HUES48 (cell line): ENCODE data around the gene BCAS3.

Source experiments
- H3K27ac ChIP-seq: one replicate; pipeline ENCODE4 v1.7.0; 2013; ENCODE audit warnings: low read depth, low read length, inconsistent platforms
- H3K27me3 ChIP-seq: 2 replicates; pipeline ENCODE4 v1.6.1; 2013; ENCODE audit warnings: mild to moderate bottlenecking, low read length; ENCODE audit not compliant: control insufficient read depth, insufficient read depth
- H3K36me3 ChIP-seq: 2 replicates; pipeline ENCODE4 v1.6.1; 2013; ENCODE audit warnings: low read length; ENCODE audit not compliant: control insufficient read depth, insufficient read depth
- H3K4me1 ChIP-seq: 2 replicates; pipeline ENCODE4 v1.6.1; 2013; ENCODE audit warnings: mild to moderate bottlenecking, low read length; ENCODE audit not compliant: control insufficient read depth, insufficient read depth
- H3K4me3 ChIP-seq: 2 replicates; pipeline ENCODE4 v1.5.1; 2013; ENCODE audit warnings: mild to moderate bottlenecking, low read depth, low read length
- H3K9ac ChIP-seq: 2 replicates; pipeline ENCODE4 v1.6.1; 2013; ENCODE audit warnings: mild to moderate bottlenecking, low read depth, low read length, moderate library complexity
- H3K9me3 ChIP-seq: 2 replicates; pipeline ENCODE4 v1.6.1; 2013; ENCODE audit warnings: low read length; ENCODE audit not compliant: control insufficient read depth, insufficient read depth

The BCAS3 gene

DNA sequence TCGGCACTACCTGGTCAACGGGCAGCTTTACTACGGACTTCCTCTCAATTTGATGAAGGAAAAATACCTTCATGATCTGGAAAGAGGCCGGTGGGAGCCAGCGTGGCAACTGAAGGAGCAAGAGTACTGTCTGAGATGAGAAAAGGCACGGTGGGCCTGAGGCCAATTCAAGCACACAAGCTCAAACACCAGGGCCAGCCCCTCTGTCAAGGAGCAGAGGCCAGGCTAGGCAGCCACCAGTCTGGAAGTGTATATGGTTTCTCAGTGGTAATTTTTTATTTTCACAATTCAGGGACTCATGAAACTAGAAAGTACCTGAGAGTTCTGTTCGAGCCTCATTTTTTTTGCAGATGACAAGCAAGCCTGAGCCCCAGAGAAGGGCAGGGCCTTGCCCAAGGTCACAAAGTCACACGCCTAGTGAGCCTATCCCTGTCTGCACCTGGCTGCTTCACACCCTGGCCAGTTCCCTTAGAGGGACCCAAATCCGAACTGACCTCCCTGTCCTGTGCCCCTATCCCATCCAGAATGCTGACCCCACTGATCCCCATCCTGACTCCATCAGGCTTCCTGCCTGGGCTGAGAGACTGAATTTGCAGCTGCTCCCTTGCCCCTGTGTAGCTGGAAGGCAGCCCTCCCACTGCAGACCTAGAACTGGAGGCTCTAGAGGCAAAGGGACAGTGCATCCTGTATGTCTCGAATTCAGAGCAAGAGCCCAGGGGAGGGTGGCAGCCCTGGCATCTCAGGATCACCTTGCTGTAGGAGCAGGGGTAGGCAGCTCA is 717.2 kb downstream of the BCAS3 start:
- Histone ChIP-seq H3K27me3 (peaks cover 85% of the 10 kb centered on the region), H3K9ac (no peak overlapping the region), H3K27ac (no peak overlapping the region), H3K4me3 (no peak overlapping the region), H3K4me1 (peaks cover 10% of the 10 kb centered on the region; the same call in 1 of the 2 replicates), H3K9me3 (no peaks in the 10 kb centered on the region), H3K36me3 (no peaks in the 10 kb centered on the region)

DNA sequence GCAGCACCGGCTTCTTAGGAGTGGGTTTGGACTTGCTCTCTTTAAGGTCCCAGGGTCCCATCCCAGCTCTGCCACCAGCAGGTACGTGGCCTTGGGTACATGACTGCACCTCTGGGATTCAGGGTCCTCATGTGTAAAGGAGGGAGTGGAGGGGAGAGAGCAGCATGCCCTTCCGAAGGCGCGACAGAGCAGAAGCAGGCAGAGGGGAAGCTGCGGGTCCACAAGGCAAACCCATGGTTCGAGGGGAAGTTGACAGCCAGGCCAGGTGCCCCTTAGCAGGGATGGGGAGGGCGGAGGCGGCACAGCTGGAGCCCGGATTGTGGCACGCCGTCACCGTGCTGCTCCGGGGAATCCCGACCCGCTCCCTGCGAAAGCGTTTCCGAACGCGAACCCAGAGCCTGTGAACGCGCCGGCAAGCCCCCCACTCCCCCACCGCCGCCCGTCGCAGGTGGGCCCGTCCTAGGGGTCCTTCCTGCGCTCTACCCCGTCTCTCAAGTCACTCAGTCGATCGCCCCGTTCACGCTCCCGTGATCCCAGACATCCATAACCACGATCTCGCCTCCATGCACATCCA is 717.8 kb downstream of the BCAS3 start:
- H3K27me3 ChIP-seq, result peaks cover 92% of the 10 kb centered on the region
- H3K27ac ChIP-seq, result no peak overlapping the region
- H3K9me3 ChIP-seq, result no peaks in the 10 kb centered on the region
- no peak overlapping the region for H3K9ac ChIP-seq
- peak overlapping the region; percentile 34 for H3K4me3 ChIP-seq
- no peaks in the 10 kb centered on the region for H3K36me3 ChIP-seq
- peaks cover 8% of the 10 kb centered on the region; the same call in 1 of the 2 replicates for H3K4me1 ChIP-seq

DNA sequence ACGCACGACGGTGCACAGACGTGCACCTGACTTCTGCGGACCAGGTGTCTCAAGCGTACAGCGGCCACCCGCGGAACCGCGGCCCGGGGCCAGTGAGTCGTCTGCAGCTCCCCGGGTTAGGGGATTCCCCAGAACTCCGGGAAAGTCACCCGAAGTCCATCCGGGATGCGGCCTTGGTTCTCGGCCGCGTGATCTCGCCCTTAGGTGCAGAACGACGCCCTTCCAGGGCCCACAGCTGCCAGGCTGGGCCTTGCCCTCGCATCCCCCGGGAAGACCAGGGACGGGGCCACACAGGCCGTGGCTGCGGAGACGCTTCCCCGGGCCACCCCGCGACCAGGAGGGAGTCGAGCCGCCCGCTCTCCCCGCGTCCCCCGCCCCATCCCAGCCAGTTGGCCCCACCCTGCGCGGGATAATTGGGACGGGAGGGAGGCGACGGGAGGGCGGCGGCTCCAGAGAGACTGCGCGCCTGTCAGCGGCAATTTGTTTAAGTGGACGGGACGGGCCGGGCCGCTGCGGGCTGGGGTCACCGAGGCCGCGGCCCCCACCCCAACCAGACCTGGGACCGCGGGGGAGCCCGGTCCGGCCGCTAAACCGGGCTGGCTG is 718.4 kb downstream of the BCAS3 start:
- Histone ChIP-seq H3K27me3 (peaks cover 93% of the 10 kb centered on the region), H3K36me3 (no peaks in the 10 kb centered on the region), H3K4me3 (peak overlapping the region; percentile 34), H3K4me1 (peaks cover 8% of the 10 kb centered on the region; the same call in 1 of the 2 replicates), H3K9ac (no peak overlapping the region), H3K27ac (no peak overlapping the region), H3K9me3 (no peaks in the 10 kb centered on the region)

DNA sequence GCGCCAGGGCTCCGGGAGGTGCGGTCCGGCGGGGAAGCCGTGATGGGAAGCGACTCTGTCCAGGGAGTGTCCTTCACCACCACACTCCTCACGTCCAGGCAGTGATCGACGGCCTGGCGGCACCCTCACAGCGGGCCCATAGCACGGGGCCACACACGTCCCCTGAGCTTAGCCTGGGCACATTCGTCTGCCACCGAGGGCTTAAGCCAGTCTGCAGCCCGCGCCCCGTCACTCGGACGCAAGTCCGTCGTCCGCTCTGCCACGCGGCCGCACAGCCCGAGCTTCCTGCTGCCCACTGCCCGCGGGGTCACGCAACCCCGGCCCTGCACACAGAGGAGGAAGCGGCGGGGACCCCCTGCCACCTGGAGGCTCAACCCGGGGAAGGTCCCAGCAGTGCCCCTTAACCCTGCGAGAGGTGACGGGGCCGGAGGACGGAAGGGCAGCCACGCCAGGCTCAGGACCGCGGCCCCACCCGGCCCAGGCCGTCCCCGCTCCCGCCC is 719.0 kb downstream of the BCAS3 start:
- H3K9me3 ChIP-seq, result no peaks in the 10 kb centered on the region
- H3K27me3 ChIP-seq, result peaks cover 93% of the 10 kb centered on the region
- no peak overlapping the region for H3K9ac ChIP-seq
- H3K36me3 ChIP-seq, result no peaks in the 10 kb centered on the region
- no peak overlapping the region for H3K27ac ChIP-seq
- H3K4me3 ChIP-seq, result peak overlapping the region; percentile 30; the same call in 1 of the 2 replicates
- H3K4me1 ChIP-seq, result peaks cover 8% of the 10 kb centered on the region; the same call in 1 of the 2 replicates

DNA sequence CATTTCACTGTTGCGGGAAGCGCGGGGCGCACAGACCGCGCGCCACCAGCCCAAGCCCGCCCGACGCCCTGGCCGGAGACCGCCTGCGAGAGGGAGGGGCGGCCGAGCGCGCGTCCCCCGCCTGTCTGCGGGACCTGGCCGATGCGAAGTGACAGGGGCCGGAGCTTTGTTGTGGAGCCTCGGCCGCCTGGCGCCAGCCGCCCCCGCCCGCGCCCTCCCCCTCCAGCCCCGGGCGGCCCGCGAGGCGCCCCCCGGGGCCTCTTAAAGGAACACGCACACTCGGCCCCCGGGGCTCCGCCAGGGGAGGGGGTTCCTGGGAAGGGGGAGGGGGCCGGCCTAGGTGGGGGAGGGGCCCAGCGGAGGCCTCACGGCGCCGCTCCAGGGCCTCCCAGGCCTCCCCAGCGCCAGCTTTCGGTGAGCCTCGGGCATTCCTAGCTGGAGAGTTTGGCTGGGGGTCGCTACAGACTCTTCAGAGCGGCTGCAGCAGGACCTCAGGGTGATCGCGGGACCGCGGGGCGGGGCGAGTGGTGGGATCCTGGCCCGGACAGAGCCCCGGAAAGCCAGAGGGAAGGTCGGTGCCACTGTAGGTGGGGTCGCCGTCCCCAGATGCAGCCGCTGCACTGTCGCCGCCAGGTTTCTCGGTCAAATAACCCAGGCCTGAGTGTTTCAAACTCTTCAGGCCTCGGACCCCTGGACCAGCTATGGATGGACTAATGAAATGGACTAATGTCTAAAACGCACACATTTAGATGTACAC is 719.6 kb downstream of the BCAS3 start:
- Histone ChIP-seq H3K36me3 (no peaks in the 10 kb centered on the region), H3K9me3 (no peaks in the 10 kb centered on the region), H3K4me3 (peak overlapping the region; percentile 32; the same call in 1 of the 2 replicates), H3K9ac (no peak overlapping the region), H3K4me1 (peaks cover 8% of the 10 kb centered on the region; the same call in 1 of the 2 replicates), H3K27me3 (peaks cover 99% of the 10 kb centered on the region), H3K27ac (no peak overlapping the region)

DNA sequence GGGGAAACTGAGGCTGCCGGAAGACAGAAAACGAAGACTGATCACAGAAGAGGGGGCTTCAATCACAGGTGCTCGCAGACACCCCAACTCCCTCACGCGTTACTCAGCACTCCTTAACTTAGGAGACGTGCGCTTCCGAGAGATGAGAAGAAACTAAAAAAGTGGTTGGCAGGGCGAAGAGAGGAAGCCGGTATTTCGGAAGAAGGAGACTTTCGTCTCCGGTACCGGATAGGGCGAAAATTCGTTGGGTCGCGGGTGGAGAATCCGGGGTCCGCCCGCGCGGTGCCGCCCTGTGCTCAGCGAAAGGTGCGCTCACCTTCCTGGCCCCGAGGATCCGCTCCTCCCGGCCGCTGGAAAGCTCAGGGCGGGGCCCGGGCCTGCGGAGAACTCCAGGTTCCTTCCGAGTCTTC is 721.1 kb downstream of the BCAS3 start:
- Histone ChIP-seq H3K27me3 (peaks cover 100% of the 10 kb centered on the region), H3K4me3 (peak overlapping the region; percentile 48; the same call in 1 of the 2 replicates), H3K4me1 (peaks cover 11% of the 10 kb centered on the region; the same call in 1 of the 2 replicates), H3K9ac (no peak overlapping the region), H3K9me3 (no peaks in the 10 kb centered on the region), H3K27ac (no peak overlapping the region), H3K36me3 (no peaks in the 10 kb centered on the region)

DNA sequence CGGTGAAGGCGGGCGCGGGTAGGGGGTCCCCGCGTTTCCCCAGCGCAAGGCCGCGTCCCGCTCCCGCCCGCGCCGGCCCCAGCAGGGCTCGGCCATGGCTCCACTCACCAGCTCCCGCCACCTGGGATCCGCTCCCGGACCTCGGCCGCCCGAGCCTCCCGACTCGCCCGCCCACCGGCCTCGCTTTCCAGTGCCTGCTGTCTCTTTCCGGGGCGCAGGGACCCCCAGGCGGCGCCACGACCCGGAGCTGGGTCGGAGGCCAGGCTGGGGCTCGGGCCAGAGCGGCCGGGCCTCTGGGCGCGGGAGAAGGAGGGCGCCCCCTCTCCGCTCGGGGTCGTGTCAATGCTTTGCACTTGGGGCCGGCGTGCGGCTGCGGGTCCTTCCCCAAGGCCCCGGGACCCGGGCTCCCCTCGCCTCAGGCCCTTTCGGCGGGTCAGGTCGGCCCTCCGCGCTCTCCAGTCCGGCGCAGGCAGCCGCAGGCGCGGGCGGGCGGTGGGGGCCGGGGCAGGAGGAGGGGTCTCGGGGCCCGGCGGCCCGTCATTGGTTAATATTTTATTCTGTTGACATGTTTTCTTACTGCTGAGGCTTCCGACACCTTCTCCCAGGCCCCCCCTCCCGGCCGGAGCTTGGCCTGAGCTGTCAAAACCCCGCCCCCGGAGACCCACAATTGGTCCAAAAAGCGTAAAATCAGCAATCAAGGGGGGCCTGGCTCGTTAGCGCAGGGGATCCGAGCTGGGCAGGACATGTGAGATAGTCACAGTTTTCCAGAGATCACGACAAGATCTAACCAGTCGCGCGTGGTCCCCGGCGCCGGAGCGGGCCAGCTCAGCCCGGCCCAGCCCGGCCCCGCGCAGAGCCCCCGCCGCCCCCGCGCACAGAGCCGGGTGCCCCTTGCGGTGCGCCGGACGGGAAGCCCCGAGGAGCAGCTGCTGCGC is 721.7 kb downstream of the BCAS3 start, which contains the start of gene TBX2:
Gene TBX2, plus strand, starts transcription at position 713 of the 935 bp plus-strand sequence. CDS start 334 bp downstream, outside the sequence.
- Histone ChIP-seq H3K4me1 (peaks cover 11% of the 10 kb centered on the region; the same call in 1 of the 2 replicates), H3K27ac (no peak within 1 kb of the TSS), H3K36me3 (no peaks in the 10 kb centered on the region), H3K27me3 (peaks cover 100% of the 10 kb centered on the region), H3K9ac (no peak within 1 kb of the TSS), H3K9me3 (no peaks in the 10 kb centered on the region), H3K4me3 (peak within 1 kb of the TSS; percentile 48)

DNA sequence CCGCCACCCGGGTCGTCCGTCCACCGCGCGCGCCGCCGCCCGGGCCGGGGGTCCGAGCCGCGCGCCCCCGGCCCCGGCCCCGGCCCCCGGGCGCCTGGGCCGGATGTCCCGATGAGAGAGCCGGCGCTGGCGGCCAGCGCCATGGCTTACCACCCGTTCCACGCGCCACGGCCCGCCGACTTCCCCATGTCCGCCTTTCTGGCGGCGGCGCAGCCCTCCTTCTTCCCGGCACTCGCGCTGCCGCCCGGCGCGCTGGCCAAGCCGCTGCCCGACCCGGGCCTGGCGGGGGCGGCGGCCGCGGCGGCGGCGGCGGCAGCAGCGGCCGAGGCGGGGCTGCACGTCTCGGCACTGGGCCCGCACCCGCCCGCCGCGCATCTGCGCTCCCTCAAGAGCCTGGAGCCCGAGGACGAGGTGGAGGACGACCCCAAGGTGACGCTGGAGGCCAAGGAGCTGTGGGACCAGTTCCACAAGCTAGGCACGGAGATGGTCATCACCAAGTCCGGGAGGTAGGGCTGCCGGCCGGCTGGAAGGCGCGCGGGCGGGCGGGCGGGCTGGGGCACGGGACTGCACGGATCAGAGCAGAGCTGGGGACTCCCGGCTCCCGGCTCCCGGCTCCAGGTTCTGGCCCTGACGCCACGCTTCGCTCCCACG is 722.5 kb downstream of the BCAS3 start:
- H3K27ac ChIP-seq, result no peak overlapping the region
- no peaks in the 10 kb centered on the region for H3K9me3 ChIP-seq
- H3K27me3 ChIP-seq, result peaks cover 100% of the 10 kb centered on the region
- no peaks in the 10 kb centered on the region for H3K36me3 ChIP-seq
- H3K9ac ChIP-seq, result no peak overlapping the region
- H3K4me3 ChIP-seq, result no peak overlapping the region
- H3K4me1 ChIP-seq, result peaks cover 11% of the 10 kb centered on the region; the same call in 1 of the 2 replicates

DNA sequence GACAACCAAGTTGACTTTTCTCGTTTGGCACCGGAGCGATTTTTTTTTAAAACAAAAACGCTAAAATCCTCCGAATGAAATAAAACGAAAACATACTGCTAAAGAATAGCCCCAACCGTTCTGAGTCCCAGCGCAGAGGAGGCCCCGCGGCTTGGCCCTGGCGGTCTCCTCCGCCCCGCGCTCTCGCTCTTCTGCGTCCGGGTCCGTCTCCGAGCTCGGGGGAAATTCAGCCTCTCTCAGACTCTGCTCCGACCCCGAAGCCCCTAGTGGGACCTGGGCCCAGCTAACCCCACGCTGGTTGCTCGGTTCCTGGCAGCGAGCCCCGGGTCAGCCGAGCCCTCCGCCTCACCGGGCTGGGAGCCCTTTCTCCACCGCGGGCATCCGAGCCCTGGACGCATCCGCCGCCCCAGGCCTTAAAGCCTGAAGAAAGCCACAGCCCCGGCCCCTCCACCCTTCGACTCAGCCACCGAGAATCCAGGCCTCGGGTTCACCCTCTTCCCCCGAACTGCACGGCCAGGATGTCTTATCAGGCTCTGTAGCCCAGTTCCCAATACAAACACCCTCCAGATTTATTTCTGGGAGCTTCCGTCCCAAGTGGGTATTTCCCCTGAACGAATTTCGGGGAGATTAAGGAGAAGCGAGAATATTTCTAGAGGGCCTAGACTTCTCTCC is 723.2 kb downstream of the BCAS3 start:
- H3K4me3 ChIP-seq, result no peak overlapping the region
- peaks cover 100% of the 10 kb centered on the region for H3K27me3 ChIP-seq
- H3K27ac ChIP-seq, result no peak overlapping the region
- no peak overlapping the region for H3K9ac ChIP-seq
- peaks cover 11% of the 10 kb centered on the region; the same call in 1 of the 2 replicates for H3K4me1 ChIP-seq
- no peaks in the 10 kb centered on the region for H3K9me3 ChIP-seq
- H3K36me3 ChIP-seq, result no peaks in the 10 kb centered on the region
